ENCODE results near the gene TOMM40L.

DNA sequence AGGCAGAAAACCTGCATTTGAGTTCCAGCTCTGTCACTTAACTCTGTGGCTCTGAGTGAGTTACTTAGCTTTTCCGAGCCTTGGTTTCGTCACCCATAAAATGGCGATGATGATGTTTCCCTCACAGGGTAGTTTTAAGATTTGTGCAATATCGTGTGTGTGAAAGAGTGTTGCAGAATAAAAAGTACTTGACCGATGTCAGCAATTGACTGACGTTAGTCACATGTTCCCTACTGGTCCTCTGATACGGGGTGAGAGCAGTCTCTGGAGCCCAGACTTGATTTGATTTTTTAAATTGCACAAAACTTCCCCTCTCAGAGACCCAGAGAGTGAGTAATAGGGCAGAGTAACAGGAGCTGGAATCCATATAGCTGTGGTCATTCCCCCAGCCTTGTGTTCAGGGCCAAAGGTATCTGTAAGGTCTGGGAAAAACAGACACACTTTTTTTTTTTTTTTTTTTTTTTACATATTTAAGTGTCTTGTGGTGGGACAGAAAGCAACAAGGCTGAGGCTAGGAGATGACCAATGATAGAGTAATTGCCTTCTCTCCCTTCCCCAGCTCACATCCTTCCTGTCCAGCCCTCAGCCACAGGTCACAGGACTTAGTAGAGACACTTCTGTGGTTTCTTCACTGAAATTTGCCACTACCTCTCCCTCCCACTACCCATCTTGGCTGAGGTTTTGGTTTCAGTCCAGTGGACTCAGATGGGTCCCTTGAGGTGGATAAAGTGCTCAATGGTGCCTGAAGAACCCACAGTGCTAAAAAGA, 8.7 kb upstream of the TOMM40L start:
- TF ChIP-seq, protein P1, sequence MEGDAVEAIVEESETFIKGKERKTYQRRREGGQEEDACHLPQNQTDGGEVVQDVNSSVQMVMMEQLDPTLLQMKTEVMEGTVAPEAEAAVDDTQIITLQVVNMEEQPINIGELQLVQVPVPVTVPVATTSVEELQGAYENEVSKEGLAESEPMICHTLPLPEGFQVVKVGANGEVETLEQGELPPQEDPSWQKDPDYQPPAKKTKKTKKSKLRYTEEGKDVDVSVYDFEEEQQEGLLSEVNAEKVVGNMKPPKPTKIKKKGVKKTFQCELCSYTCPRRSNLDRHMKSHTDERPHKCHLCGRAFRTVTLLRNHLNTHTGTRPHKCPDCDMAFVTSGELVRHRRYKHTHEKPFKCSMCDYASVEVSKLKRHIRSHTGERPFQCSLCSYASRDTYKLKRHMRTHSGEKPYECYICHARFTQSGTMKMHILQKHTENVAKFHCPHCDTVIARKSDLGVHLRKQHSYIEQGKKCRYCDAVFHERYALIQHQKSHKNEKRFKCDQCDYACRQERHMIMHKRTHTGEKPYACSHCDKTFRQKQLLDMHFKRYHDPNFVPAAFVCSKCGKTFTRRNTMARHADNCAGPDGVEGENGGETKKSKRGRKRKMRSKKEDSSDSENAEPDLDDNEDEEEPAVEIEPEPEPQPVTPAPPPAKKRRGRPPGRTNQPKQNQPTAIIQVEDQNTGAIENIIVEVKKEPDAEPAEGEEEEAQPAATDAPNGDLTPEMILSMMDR (conservative IDR thresholded peaks at IDR 0.05; ENCODE audit: low read length) = no peak
- TF ChIP-seq EZH2phosphoT487 (IDR thresholded peaks at IDR 0.05; ENCODE audit: borderline replicate concordance, low read depth, low read length) = no peak
